Measurements from ENCODE around the gene SUN1.

SUN1 gene

GRCh38 chr7:794207-794606 lies 38.1 kb upstream of the SUN1 start:
- no peak for TF ChIP-seq ZNF202 (tag by site-specific recombination; IDR thresholded peaks at IDR 0.05; ENCODE audit: borderline replicate concordance)
- no peak for TF ChIP-seq ZNF133 (tag by site-specific recombination; IDR thresholded peaks at IDR 0.05)
- TF ChIP-seq ZNF677 (tag by site-specific recombination; IDR thresholded peaks at IDR 0.05) = no peak
- no peak for TF ChIP-seq ZNF354C (tag by site-specific recombination; IDR thresholded peaks at IDR 0.05; ENCODE audit: borderline replicate concordance, low read depth)
- no peak for TF ChIP-seq ZNF660 (tag by site-specific recombination; IDR thresholded peaks at IDR 0.05)
- TF ChIP-seq ZNF488 (tag by site-specific recombination; IDR thresholded peaks at IDR 0.05) = no peak
- no peak for TF ChIP-seq ZNF112 (tag by site-specific recombination; IDR thresholded peaks at IDR 0.05)
- no peak for TF ChIP-seq ZNF148 (tag by site-specific recombination; IDR thresholded peaks at IDR 0.05; ENCODE audit: borderline replicate concordance)
- no peak for TF ChIP-seq ZNF280C (tag by site-specific recombination; IDR thresholded peaks at IDR 0.05)
- no peak for TF ChIP-seq ZNF239 (tag by site-specific recombination; IDR thresholded peaks at IDR 0.05)
- TF ChIP-seq ZNF843 (tag by site-specific recombination; IDR thresholded peaks at IDR 0.05) = no peak
- TF ChIP-seq ZNF366 (tag by site-specific recombination; conservative IDR thresholded peaks at IDR 0.05) = no peak
- TF ChIP-seq ZNF791 (tag by site-specific recombination; IDR thresholded peaks at IDR 0.05) = no peak
- no peak for TF ChIP-seq ZXDB (tag by site-specific recombination; IDR thresholded peaks at IDR 0.05)
- TF ChIP-seq ZNF521 (tag by site-specific recombination; IDR thresholded peaks at IDR 0.05) = no peak
- no peak for TF ChIP-seq FEZF1 (tag by site-specific recombination; IDR thresholded peaks at IDR 0.05)
- TF ChIP-seq WT1 (tag by site-specific recombination; IDR thresholded peaks at IDR 0.05) = no peak
- no peak for TF ChIP-seq HOXA7 (CRISPR knock-in tag; IDR thresholded peaks at IDR 0.05; ENCODE audit: borderline replicate concordance)
- H3K4me1 ChIP-seq (ENCODE audit: control insufficient read depth, insufficient read depth, low read length) = no peaks in the 10 kb centered on the region
- no peak overlapping the region for H3K27ac ChIP-seq (ENCODE audit: extremely low read depth, low read depth, low read length)
- CTCF ChIA-PET = no interaction called here
- POLR2A ChIA-PET = no interaction called here
- H3K9me3 ChIP-seq (ENCODE audit: control insufficient read depth, insufficient read depth, low read depth, low read length) = no peaks in the 10 kb centered on the region
- H3K36me3 ChIP-seq (ENCODE audit: control insufficient read depth in 2 of 2, insufficient read depth in 1 of 2, low read length in 2 of 2) = no peaks in the 10 kb centered on the region; a peak in 2 of 3 replicates
- no peak overlapping the region for H3K4me3 ChIP-seq (ENCODE audit: low read depth, low read length)

GRCh38 chr7:794671-795329 lies 37.5 kb upstream of the SUN1 start:
- TF ChIP-seq KLF1 (tag by site-specific recombination; IDR thresholded peaks at IDR 0.05) (0 out of 2 replicates have a peak, but pooled peaks have one; percentile 39), KLF17 (tag by site-specific recombination; IDR thresholded peaks at IDR 0.05) (no peak)
- no peak overlapping the region for H3K4me3 ChIP-seq (ENCODE audit: low read depth, low read length)
- no peaks in the 10 kb centered on the region for H3K4me1 ChIP-seq (ENCODE audit: control insufficient read depth, insufficient read depth, low read length)
- ChIA-PET POLR2A (no interaction called here), CTCF (no interaction called here)
- H3K9me3 ChIP-seq (ENCODE audit: control insufficient read depth, insufficient read depth, low read depth, low read length) = no peaks in the 10 kb centered on the region
- H3K36me3 ChIP-seq (ENCODE audit: control insufficient read depth in 2 of 2, insufficient read depth in 1 of 2, low read length in 2 of 2) = no peaks in the 10 kb centered on the region; a peak in 2 of 3 replicates
- no peak overlapping the region for H3K27ac ChIP-seq (ENCODE audit: extremely low read depth, low read depth, low read length)

Data from HEK293 (cell line).